ENCODE data around the gene LY6G5C. TPM values are rescaled to one million over a fixed set of nuclear protein-coding genes. Genes with fewer than 3 reads are reported as not detected.

Gene LY6G5C, protein sequence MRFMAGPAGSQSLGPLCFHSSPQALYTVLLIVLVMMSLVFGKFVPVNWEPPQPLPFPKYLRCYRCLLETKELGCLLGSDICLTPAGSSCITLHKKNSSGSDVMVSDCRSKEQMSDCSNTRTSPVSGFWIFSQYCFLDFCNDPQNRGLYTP
- 1 to 10 TPM; 4.3 to 5.5 TPM for total RNA-seq

DNA sequence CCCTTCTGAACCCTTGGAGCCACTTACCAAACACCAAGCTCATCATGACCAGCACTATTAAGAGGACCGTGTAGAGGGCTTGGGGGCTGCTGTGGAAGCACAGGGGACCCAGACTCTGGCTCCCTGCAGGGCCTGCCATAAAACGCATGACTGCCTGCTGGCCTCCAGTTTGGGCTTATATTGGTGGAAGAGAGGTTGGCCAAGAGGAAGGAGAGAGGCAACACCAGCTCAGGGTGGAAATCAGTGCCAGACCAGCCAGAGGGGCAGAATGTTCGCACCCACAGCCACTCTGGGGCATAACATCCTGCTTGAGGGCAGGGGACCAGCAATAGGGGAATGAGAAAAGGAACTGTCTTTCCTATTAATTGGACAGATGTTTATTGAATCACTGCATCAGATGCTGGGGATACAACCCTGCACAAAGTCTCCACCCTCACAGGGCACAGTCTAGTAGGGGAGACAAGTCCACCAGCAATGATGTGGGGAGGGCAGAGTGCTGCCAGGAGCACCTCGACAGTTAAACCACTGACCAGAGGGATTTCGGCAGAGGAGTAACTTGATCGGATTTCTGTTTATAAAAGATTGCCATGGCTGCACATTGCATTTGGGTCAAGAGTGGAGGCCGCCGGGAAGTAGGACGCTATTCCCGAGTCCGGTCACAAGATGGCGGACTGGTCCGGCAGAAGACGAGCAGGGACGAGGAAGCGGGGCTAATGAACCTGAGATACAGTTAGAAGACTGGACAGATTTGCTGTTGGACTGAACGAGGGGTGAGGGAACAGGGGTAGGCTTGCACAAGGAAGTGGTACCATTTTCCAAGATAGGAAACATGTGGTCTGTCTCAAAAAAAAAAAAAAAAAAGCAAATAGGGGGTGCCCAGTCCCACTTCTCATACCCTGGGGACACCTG, at the start of gene LY6G5C:
Gene LY6G5C, minus strand, starts transcription at position 842 of the 909 bp plus-strand sequence. Its CDS starts 694 bp downstream, at position 148.
- Mint-ChIP-seq H3K4me3 (peak within 1 kb of the TSS; percentile 62), H3K36me3 (ENCODE audit: low read depth) (peaks cover 11% of the 10 kb centered on the region), H3K4me1 (ENCODE audit: low read depth) (peaks cover 43% of the 10 kb centered on the region), H3K27ac (peak within 1 kb of the TSS; percentile 58), H3K27me3 (ENCODE audit: low read depth) (no peaks in the 10 kb centered on the region), H3K9me3 (ENCODE audit: insufficient read depth) (no peaks in the 10 kb centered on the region)
- ChIA-PET POLR2A (interaction anchor here (0.7 to 1.3 kb wide), 4 partner anchors 20 to 59 kb away, joined by 3 to 4 read pairs (median 3); partner anchors contain the start of gene C6orf47), CTCF (interaction anchor here (0.6 to 2.2 kb wide), 15 partner anchors 9 to 272 kb away, joined by 3 to 25 read pairs (median 4); partner anchors contain the start of genes ABHD16A and NEU1)
- DNase-seq (peak; percentile 76), ATAC-seq (peak; percentile 70)

DNA sequence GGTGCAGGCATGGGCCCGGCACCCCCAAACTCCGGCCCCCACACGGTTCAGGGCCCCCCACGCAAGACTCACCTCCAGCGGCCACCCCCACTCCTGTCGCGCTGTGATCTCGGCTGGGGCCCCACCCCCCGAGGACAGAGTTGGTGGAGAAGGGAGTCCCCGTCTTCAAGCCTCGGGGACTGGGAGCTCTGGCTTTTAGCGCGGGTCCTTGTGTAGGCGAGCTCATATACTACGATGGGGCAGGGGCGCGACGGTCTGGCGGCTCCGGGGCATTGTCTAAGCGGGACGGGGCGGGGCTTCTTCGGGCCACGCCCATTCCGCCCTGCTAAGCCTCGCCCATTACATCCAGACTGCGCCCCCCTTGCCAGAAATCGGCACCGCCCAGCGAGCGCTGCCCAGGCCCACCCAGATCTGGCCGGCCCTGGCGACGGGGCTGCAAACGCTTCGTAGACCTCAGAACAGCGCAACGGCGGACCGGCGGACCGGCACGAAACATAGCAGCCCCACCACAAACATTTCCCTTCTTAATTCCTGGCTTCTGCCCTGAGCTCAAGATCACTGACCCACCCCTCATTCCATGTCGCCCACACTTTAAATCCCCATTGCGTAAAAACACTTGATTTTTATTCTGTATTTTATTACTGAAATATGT, 49.2 kb upstream of the LY6G5C start:
- Mint-ChIP-seq H3K9me3 (ENCODE audit: insufficient read depth) (no peaks in the 10 kb centered on the region), H3K4me3 (peak overlapping the region; percentile 95), H3K4me1 (ENCODE audit: low read depth) (peaks cover 81% of the 10 kb centered on the region), H3K27me3 (ENCODE audit: low read depth) (no peaks in the 10 kb centered on the region), H3K27ac (peak overlapping the region; percentile 90), H3K36me3 (ENCODE audit: low read depth) (peaks cover 82% of the 10 kb centered on the region)
- DNase-seq (peak; percentile 75), ATAC-seq (peak; percentile 57)
- POLR2A ChIA-PET: interaction anchor here (0.7 to 7.2 kb wide), 9 partner anchors 9 to 133 kb away, joined by 3 to 83 read pairs (median 4); partner anchors contain the start of genes BAG6, HSPA1L, LY6G6C and MSH5
- CTCF ChIA-PET: interaction anchor here (0.6 to 4.9 kb wide), 18 partner anchors 9 to 102 kb away, joined by 3 to 38 read pairs (median 6); partner anchors contain the start of genes ABHD16A, HSPA1B, LSM2 and LY6G6D

DNA sequence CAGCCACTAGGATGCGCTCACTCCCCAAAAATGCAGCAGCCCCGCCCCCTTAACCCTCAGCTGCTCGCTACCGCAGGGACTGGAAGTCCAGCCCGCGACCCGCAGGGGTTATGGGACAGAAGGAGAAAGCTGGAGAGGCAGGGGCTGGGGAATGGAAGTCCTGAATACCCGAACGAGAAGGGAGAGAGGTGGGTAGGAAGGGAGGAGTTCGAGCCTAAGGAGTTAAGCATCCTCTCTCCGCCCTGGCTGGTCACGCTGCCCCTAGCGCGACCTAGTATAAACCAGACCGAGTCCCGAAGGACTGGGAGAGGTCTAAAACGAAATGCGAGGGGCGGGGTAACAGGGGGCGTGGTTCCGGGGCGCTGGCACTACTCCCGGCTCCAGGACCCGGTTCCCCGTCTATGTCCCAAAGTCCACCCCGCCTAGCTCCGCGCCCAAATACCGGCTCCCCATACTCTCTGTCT, 48.7 kb upstream of the LY6G5C start:
- Mint-ChIP-seq H3K4me3 (peak overlapping the region; percentile 95), H3K9me3 (ENCODE audit: insufficient read depth) (no peaks in the 10 kb centered on the region), H3K27ac (peak overlapping the region; percentile 90), H3K36me3 (ENCODE audit: low read depth) (peaks cover 76% of the 10 kb centered on the region), H3K4me1 (ENCODE audit: low read depth) (peaks cover 81% of the 10 kb centered on the region), H3K27me3 (ENCODE audit: low read depth) (no peaks in the 10 kb centered on the region)
- ChIA-PET CTCF (interaction anchor here (0.6 to 4.9 kb wide), 17 partner anchors 10 to 103 kb away, joined by 3 to 38 read pairs (median 6); partner anchors contain the start of genes ABHD16A, HSPA1B, LSM2 and LY6G6D), POLR2A (interaction anchor here (0.7 to 7.2 kb wide), 9 partner anchors 9 to 133 kb away, joined by 3 to 83 read pairs (median 4); partner anchors contain the start of genes BAG6, HSPA1L, LY6G6C and MSH5)
- ATAC-seq (peak; percentile 67), DNase-seq (peak; percentile 88)

DNA sequence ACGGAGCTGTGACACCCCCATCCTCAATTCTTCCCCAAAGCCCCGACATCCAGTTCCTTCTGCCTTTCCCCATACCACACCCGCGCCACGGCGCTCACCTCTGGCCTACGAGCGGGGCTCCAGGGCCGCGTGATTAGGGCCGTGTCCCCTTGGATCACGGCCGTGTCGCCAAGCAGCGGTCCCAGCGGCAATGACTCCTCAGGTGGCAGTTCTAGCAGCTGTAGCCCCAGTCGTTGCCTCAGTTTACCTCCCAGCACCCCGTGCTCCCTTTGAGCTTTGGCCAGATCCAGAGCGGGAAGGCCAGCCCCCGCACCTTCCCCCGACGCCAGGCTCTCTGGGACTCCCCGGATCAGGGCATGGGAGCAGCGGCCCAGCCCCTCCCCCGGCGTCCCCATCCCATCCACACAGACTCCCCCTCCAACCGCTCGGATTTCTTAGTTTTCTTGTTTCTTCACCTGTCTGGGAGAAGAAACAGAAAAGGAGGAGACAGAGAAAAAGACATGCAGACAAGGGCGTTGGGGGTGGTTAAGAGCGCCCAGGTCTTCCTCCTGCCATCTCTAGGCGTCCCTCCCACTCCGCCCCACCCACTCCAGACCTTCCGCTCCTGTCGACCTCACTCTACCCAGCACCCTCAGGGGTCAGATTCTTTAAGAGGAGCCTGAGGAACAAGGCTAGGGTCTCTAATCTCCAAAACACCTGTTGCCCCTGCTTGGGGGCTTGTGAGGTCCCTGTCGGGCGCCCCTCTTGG, 48.1 kb upstream of the LY6G5C start, which contains the start of gene DDAH2:
Gene DDAH2, minus strand, starts transcription at position 533 of the 748 bp plus-strand sequence. Its CDS starts 138 bp downstream, at position 395.
- POLR2A ChIA-PET: interaction anchor here (0.8 to 7.2 kb wide), 7 partner anchors 8 to 134 kb away, joined by 3 to 83 read pairs (median 4); partner anchors contain the start of genes HSPA1L, LY6G6C, MSH5 and NEU1
- H3K9me3 Mint-ChIP-seq (ENCODE audit: insufficient read depth): no peaks in the 10 kb centered on the region
- CTCF ChIA-PET: interaction anchor here (0.6 to 4.9 kb wide), 18 partner anchors 9 to 103 kb away, joined by 3 to 38 read pairs (median 6); partner anchors contain the start of genes ABHD16A, CLIC1, HSPA1B and LSM2
- peaks cover 76% of the 10 kb centered on the region for H3K4me1 Mint-ChIP-seq (ENCODE audit: low read depth)
- peak; percentile 38 for ATAC-seq
- DNase-seq: no peak
- H3K36me3 Mint-ChIP-seq (ENCODE audit: low read depth): peaks cover 70% of the 10 kb centered on the region
- H3K27ac Mint-ChIP-seq: peak within 1 kb of the TSS; percentile 90
- H3K27me3 Mint-ChIP-seq (ENCODE audit: low read depth): no peaks in the 10 kb centered on the region
- H3K4me3 Mint-ChIP-seq: peak within 1 kb of the TSS; percentile 95

DNA sequence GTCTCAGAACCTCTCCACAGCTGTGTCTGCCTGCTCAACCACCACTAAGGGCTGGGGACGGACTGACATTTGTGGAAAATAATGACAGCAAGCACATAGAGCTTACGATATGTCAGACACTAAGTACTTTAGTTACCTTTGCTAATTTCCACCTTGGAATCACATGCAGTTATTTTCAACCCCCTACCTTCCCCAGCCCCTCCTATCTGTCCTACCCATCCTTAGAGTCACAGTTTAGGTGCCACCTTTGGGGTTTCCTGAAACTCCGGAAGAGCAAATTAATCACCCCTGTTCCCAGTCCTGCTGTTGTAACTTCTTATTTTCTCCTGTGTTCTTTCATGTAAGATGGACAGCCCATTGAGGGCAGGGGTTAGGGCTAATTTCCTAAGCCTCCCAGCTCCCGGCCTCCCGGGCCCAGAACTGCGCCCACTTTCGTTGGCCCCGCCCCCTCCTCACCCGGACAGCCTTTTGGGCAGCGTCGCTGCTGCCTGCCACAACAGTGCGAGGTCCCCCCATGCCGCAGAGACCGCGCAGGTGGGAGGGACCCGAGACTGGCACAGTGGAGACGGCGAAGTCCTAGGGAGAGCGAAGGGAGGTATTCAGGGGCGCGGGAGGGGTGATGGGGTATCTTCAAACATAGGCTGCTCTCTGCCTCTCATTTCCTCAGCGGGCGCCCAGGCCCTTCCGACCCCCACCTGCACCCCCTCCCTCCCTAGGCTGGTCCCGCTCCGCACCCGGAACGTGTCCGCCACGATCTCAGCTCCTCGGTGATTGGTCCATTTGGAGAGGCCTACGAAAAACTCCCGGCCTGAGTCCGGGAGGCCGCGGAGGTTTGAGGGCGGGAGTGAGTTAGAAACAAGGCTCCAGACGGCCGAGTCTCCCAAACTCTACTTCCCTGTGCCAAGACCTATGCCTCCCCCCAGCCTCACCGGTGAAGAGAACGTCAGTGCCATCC, 47.1 kb upstream of the LY6G5C start:
- peak; percentile 40 for DNase-seq

DNA sequence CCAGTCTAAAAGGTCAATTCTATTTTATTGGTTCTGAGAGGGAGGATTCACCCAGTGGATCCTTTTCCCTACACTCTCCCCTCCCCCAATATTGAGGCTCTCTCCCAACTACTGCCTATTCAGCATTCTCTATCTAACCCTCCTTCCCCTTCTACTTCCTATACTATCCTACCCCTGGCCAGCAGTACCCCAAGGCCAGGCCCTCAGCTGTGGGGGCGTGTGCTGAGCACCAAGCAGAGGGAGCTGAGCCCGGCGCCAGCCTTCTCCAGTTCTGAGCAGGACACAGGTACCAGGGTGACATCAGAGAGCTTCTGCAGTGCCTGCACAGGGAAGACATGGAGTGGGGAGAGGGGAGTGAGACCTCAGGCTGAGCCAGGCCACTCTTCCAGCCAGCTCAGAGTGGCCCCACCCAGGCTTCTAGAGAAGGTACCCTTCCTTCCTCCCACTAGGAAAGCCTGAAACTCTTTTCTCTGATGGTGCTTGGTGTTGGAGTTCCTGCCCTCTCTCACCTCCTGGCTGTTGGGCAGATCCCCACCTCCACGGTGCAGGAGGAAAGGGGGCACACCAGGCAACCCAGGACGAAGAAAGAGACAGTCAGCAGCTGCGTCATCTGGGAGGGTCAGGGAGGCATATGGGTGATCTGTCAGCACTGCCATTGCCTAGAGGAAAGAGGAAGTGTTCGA, 46.3 kb upstream of the LY6G5C start:
- peaks cover 58% of the 10 kb centered on the region for H3K36me3 Mint-ChIP-seq (ENCODE audit: low read depth)
- CTCF ChIA-PET: interaction anchor here (0.6 to 4.9 kb wide), 9 partner anchors 11 to 103 kb away, joined by 3 to 29 read pairs (median 3); partner anchors contain the start of genes ABHD16A, CLIC1, LSM2 and LY6G5C
- H3K9me3 Mint-ChIP-seq (ENCODE audit: insufficient read depth): no peaks in the 10 kb centered on the region
- ATAC-seq (peak; percentile 29), DNase-seq (no peak)
- H3K27ac Mint-ChIP-seq: peak overlapping the region; percentile 84
- H3K4me3 Mint-ChIP-seq: peak overlapping the region; percentile 66
- H3K27me3 Mint-ChIP-seq (ENCODE audit: low read depth): no peaks in the 10 kb centered on the region
- H3K4me1 Mint-ChIP-seq (ENCODE audit: low read depth): peaks cover 75% of the 10 kb centered on the region
- POLR2A ChIA-PET: interaction anchor here (0.7 to 7.2 kb wide), 2 partner anchors 12 to 42 kb away, joined by 3 to 83 read pairs; partner anchors contain the start of gene MSH5

More for the DNA sequence above, 47.1 kb upstream of the LY6G5C start:
- ATAC-seq: no peak
- ChIA-PET CTCF (interaction anchor here (0.8 to 4.9 kb wide), 8 partner anchors 10 to 102 kb away, joined by 3 to 29 read pairs (median 6); partner anchors contain the start of genes ABHD16A, CLIC1, LSM2 and LY6G5C), POLR2A (interaction anchor here (0.7 to 7.2 kb wide), 3 partner anchors 11 to 135 kb away, joined by 3 to 83 read pairs (median 3); partner anchors contain the start of genes MSH5 and NEU1)
- H3K27me3 Mint-ChIP-seq (ENCODE audit: low read depth): no peaks in the 10 kb centered on the region
- H3K36me3 Mint-ChIP-seq (ENCODE audit: low read depth): peaks cover 61% of the 10 kb centered on the region
- H3K9me3 Mint-ChIP-seq (ENCODE audit: insufficient read depth): no peaks in the 10 kb centered on the region
- H3K4me1 Mint-ChIP-seq (ENCODE audit: low read depth): peaks cover 76% of the 10 kb centered on the region
- peak overlapping the region; percentile 84 for H3K27ac Mint-ChIP-seq
- H3K4me3 Mint-ChIP-seq: peak overlapping the region; percentile 95

DNA sequence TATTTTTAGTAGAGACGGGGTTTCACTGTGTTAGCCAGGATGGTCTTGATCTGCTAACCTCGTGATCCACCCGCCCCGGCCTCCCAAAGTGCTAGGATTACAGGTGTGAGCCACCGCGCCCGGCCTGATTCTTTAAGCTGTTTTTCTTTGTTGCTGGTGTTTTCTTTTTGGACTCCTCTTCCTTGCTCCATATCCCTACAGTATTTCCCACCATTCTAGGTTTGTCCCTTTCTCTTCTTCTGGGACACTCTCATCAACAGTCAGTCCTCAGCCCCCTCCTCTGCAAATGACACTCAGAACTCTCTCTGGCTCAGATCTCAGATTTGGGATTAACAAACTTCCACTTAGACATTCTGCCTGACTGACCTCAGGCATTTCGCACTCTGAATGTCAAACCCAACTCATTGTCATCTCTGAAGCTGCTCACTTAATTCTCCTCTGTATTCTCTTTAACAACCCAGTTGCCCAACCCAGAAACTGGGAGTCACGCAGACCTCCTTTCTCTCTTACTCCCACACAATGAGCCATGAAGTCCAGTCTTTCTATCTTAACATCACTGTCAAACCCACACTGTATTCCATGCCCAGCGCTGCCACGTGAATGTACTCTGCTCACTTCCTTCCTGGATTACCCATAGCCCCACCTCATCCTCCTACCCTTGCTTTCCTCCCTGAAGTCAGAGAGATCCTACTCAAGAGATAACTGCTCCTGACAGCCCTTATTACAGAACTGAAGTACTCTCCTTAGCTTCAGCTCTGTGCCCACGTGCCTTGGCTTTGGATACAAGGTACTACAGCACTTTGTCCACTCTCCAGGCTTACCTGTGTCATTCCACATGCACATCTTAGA, 44.9 kb upstream of the LY6G5C start:
- H3K4me1 Mint-ChIP-seq (ENCODE audit: low read depth): peaks cover 65% of the 10 kb centered on the region
- peaks cover 3% of the 10 kb centered on the region for H3K27me3 Mint-ChIP-seq (ENCODE audit: low read depth)
- H3K27ac Mint-ChIP-seq: peak overlapping the region; percentile 31
- ATAC-seq (no peak), DNase-seq (no peak)
- ChIA-PET CTCF (interaction anchor here (1.1 to 2.8 kb wide), 5 partner anchors 12 to 70 kb away, joined by 3 to 18 read pairs (median 6); partner anchors contain the start of genes ABHD16A, CLIC1, LY6G5C and MSH5), POLR2A (interaction anchor here (0.7 to 7.2 kb wide), 3 partner anchors 9 to 73 kb away, joined by 4 to 83 read pairs (median 5); partner anchors contain the start of genes BAG6 and MSH5)
- no peaks in the 10 kb centered on the region for H3K9me3 Mint-ChIP-seq (ENCODE audit: insufficient read depth)
- no peak overlapping the region for H3K4me3 Mint-ChIP-seq
- peaks cover 44% of the 10 kb centered on the region for H3K36me3 Mint-ChIP-seq (ENCODE audit: low read depth)

DNA sequence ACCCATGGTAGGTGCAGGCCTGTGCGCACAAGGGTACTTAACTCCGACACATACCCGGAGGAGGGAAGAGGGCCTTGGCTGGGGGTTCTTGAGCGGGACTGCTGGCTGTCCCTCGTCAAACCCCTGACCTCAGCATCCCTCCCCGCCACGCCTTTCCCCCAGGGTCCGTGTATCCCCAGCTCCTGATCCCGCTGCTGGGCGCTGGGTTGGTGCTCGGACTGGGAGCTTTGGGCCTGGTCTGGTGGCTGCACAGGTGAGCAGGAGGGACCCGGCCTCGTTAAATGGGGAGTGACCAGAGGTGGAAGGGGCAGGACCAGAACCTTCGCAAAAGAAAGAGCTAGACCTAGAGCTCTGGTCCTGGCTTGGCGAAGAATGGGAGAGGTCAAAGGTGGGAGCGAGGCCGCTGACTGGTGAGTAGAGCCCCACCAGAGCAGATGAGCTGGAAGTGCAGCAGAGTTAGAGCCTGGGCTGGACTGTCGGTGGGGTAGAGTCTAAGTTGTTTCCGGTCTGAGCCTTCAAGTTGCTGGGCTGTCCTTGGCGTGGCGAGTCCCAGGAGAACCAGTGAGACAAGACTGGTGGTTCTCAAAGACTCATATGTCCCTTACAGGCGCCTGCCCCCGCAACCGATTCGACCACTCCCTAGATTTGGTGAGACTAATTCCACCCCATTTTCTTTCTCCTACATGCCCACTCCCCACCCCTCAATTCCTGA, 43.3 kb upstream of the LY6G5C start:
- peaks cover 51% of the 10 kb centered on the region for H3K4me1 Mint-ChIP-seq (ENCODE audit: low read depth)
- CTCF ChIA-PET: interaction anchor here (0.9 to 2.4 kb wide), 3 partner anchors 46 to 107 kb away, joined by 4 to 7 read pairs (median 5); no protein-coding TSS in a partner anchor
- H3K27ac Mint-ChIP-seq: peak overlapping the region; percentile 56
- no peak for ATAC-seq
- H3K9me3 Mint-ChIP-seq (ENCODE audit: insufficient read depth): no peaks in the 10 kb centered on the region
- peaks cover 30% of the 10 kb centered on the region for H3K36me3 Mint-ChIP-seq (ENCODE audit: low read depth)
- no peak for DNase-seq
- POLR2A ChIA-PET: interaction anchor here (0.7 to 3.5 kb wide), 5 partner anchors 11 to 82 kb away, joined by 3 to 14 read pairs (median 4); partner anchors contain the start of gene MSH5
- H3K27me3 Mint-ChIP-seq (ENCODE audit: low read depth): peaks cover 8% of the 10 kb centered on the region
- peak overlapping the region; percentile 25 for H3K4me3 Mint-ChIP-seq

All from activated CD8-positive, alpha-beta T cell treated with anti-CD3 and anti-CD28 coated beads, Interleukin-2, amount 10 ng/mL, durations not matched to agents 7 days and 5 days (primary cell).